K562 (cell line): ENCODE measurements around the gene ARID3A. TPM values are rescaled to one million over a fixed set of nuclear protein-coding genes. Genes with fewer than 3 reads are reported as not detected.
A peak's percentile ranks its signal among the peaks of the same experiment; 100 is the strongest.

ENCODE experiments used
- CBX1 ChIP-seq: sonication (generic); IDR thresholded peaks from 2 replicates; pipeline ENCODE4 v1.6.1; 2016; ENCODE audit warnings: antibody characterized with exemption, low read depth, mild to moderate bottlenecking
- CEBPG ChIP-seq, 3 experiments: fragments of 200-800 bp in 1 of 3; sonication (Bioruptor generic) in 1 of 3; sonication (generic) in 1 of 3; formaldehyde crosslinking in 1 of 3; IDR thresholded peaks in 2 of 3; conservative IDR thresholded peaks in 1 of 3; 2 replicates each; pipeline versions ENCODE4 v1.6.1 to v1.8.0; 2016 to 2022; ENCODE audit warnings: missing compliant biosample characterization in 2 of 3, missing genetic modification characterization in 2 of 3, mild to moderate bottlenecking in 1 of 3, missing genetic modification reagents in 1 of 3
- CTCFL ChIP-seq: IDR thresholded peaks from 2 replicates; pipeline ENCODE4 v1.6.1; 2011; ENCODE audit warnings: borderline replicate concordance, low read depth, mild to moderate bottlenecking, moderate library complexity, low read length; ENCODE audit not compliant: insufficient read depth, poor library complexity, severe bottlenecking
- HDAC1 ChIP-seq, 2 experiments: fragments of 450-650 bp; IDR thresholded peaks; 2 replicates each; pipeline ENCODE4 v1.6.1; 2016 to 2017; ENCODE audit warnings: inconsistent platforms in 1 of 2, mild to moderate bottlenecking in 1 of 2, moderate library complexity in 1 of 2
- PRDM10 ChIP-seq: fragments of 450-650 bp; IDR thresholded peaks from 2 replicates; pipeline ENCODE4 v1.6.1; 2018; ENCODE audit not compliant: partially characterized antibody
- RBFOX2 ChIP-seq: fragments of 200-400 bp; formaldehyde crosslinking; IDR thresholded peaks from 2 replicates; pipeline ENCODE4 v1.6.1; 2017; ENCODE audit warnings: low read depth, mild to moderate bottlenecking, low read length, moderate library complexity
- SMARCE1 ChIP-seq: fragments of 450-650 bp; IDR thresholded peaks from 2 replicates; pipeline ENCODE4 v1.7.1; 2016; ENCODE audit warnings: mild to moderate bottlenecking
- TFAP4 ChIP-seq: sonication (generic); formaldehyde crosslinking; IDR thresholded peaks from 2 replicates; pipeline ENCODE4 v1.8.0; 2022; ENCODE audit warnings: missing genetic modification reagents, mild to moderate bottlenecking, moderate library complexity, borderline replicate concordance
- ZBTB7A ChIP-seq: IDR thresholded peaks from 2 replicates; pipeline ENCODE4 v1.6.1; 2011; ENCODE audit warnings: low read depth, mild to moderate bottlenecking, low read length, moderate library complexity, borderline replicate concordance; ENCODE audit not compliant: control insufficient read depth
- ZNF592 ChIP-seq: fragments of 450-650 bp; IDR thresholded peaks from 2 replicates; pipeline ENCODE4 v1.6.1; 2017; ENCODE audit warnings: antibody characterized with exemption, mild to moderate bottlenecking
- polyA plus RNA-seq, 8 experiments: library from polyadenylated mRNA; depleted of rRNA in 4 of 8; stranded (reverse) in 5 of 8; unstranded in 3 of 8; fragments of >200 nt; fragmentation: Nextera tagmentation in 2 of 8; fragmentation: Illumina TruSeq in 1 of 8; extraction: Ambion mirVana in 2 of 8; extraction: Trizol in 1 of 8; gene quantifications; 2 replicates each; pipeline versions ENCODE4 v1.2.1 to v1.2.3, GENCODE V29; 2011 to 2014; ENCODE audit warnings: inconsistent platforms in 1 of 8, missing spikeins in 1 of 8
- total RNA-seq, 7 experiments: library from RNA; depleted of rRNA in 6 of 7; stranded (reverse); fragments of >200 nt in 6 of 7; fragmentation: Illumina TruSeq in 2 of 7; extraction: Trizol in 2 of 7; gene quantifications; 2 replicates each; pipeline versions ENCODE4 v1.2.1 to v1.2.3, GENCODE V29; 2011 to 2021; ENCODE audit warnings: low replicate concordance in 1 of 7
- TF ChIP-seq, protein P1 (sequence below): sonication (generic); formaldehyde crosslinking; IDR thresholded peaks from 2 replicates; pipeline ENCODE4 v1.8.0; 2022; ENCODE audit warnings: mild to moderate bottlenecking, missing genetic modification reagents, borderline replicate concordance

The ARID3A gene
- total and polyA plus RNA-seq, 9 of the 15 experiments (the other 6 are each of a cell fraction or from before 2014, with no cell fraction given) = 1.4 to 118 (median 31.2) TPM

GRCh38 chr19:903266-903797 lies 22.5 kb upstream of the ARID3A start (continued):
- TF ChIP-seq CEBPG (CRISPR knock-in tag; IDR thresholded peaks at IDR 0.05) (0 out of 2 replicates have a peak, but pooled peaks have one; percentile 19), CEBPG (tag; conservative IDR thresholded peaks at IDR 0.05 in 1 of 2, IDR thresholded peaks at IDR 0.05 in 1 of 2) (no peak), CTCFL (no peak), PRDM10 (peak; percentile 72), HDAC1 (IDR thresholded peaks at IDR 0.05) (0 out of 4 replicates have a peak, but pooled peaks of 1 of the 2 experiments have one; percentile 17), RBFOX2 (peak; percentile 53; the same call in 1 of the 2 replicates), ZNF592 (0 out of 2 replicates have a peak, but pooled peaks have one; percentile 38), TFAP4 (CRISPR knock-in tag) (peak; percentile 81), ZBTB7A (peak; percentile 57; the same call in 1 of the 2 replicates), CBX1 (no peak; the same call in 1 of the 2 replicates), SMARCE1 (peak; percentile 30; the same call in 1 of the 2 replicates)
- TF ChIP-seq, protein P1, sequence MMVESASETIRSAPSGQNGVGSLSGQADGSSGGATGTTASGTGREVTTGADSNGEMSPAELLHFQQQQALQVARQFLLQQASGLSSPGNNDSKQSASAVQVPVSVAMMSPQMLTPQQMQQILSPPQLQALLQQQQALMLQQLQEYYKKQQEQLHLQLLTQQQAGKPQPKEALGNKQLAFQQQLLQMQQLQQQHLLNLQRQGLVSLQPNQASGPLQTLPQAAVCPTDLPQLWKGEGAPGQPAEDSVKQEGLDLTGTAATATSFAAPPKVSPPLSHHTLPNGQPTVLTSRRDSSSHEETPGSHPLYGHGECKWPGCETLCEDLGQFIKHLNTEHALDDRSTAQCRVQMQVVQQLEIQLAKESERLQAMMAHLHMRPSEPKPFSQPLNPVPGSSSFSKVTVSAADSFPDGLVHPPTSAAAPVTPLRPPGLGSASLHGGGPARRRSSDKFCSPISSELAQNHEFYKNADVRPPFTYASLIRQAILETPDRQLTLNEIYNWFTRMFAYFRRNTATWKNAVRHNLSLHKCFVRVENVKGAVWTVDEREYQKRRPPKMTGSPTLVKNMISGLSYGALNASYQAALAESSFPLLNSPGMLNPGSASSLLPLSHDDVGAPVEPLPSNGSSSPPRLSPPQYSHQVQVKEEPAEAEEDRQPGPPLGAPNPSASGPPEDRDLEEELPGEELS (CRISPR knock-in tag) = 0 out of 2 replicates have a peak, but pooled peaks have one; percentile 37
